ENCODE data around the gene SRPX2.

SRPX2 gene

GRCh38 chrX:100643212-100643611 is 787 bp upstream of the SRPX2 start:
- Histone ChIP-seq H3K9me3 (ENCODE audit: insufficient read depth, low read length, severe bottlenecking) (no peaks in the 10 kb centered on the region), H3K36me3 (ENCODE audit: insufficient read depth, low read length) (no peaks in the 10 kb centered on the region), H2AFZ (ENCODE audit: low read depth, low read length) (no peak overlapping the region), H3K27me3 (ENCODE audit: insufficient read depth, low read length, poor library complexity) (no peaks in the 10 kb centered on the region), H3K9ac (ENCODE audit: low read depth, low read length) (no peak overlapping the region), H3K79me2 (ENCODE audit: insufficient read depth, low read length) (no peaks in the 10 kb centered on the region), H3K4me1 (ENCODE audit: insufficient read depth, low read length) (no peaks in the 10 kb centered on the region), H3K27ac (ENCODE audit: low read length) (no peak overlapping the region), H3K4me3 (ENCODE audit: low read depth in 1 of 2, low read length in 2 of 2) (no peak overlapping the region), H3K4me2 (ENCODE audit: insufficient read depth, low read length) (no peak overlapping the region), H4K20me1 (ENCODE audit: insufficient read depth, low read length) (no peaks in the 10 kb centered on the region)
- no peak for TF ChIP-seq CTCF (IDR thresholded peaks at IDR 0.05; ENCODE audit: borderline replicate concordance, extremely low read depth, low read length, poor library complexity, severe bottlenecking)
- no peak for TF ChIP-seq EZH2 (IDR thresholded peaks at IDR 0.05; ENCODE audit: borderline replicate concordance, low read depth, low read length, severe bottlenecking)
- DNase-seq (no peak), ATAC-seq (ENCODE audit: insufficient read depth, low read depth) (no peak)

- Histone ChIP-seq H3K9ac (ENCODE audit: low read depth, low read length) (no peak overlapping the region), H3K79me2 (ENCODE audit: insufficient read depth, low read length) (no peaks in the 10 kb centered on the region), H3K36me3 (ENCODE audit: insufficient read depth, low read length) (no peaks in the 10 kb centered on the region), H3K4me1 (ENCODE audit: insufficient read depth, low read length) (no peaks in the 10 kb centered on the region), H2AFZ (ENCODE audit: low read depth, low read length) (no peak overlapping the region), H3K9me3 (ENCODE audit: insufficient read depth, low read length, severe bottlenecking) (no peaks in the 10 kb centered on the region), H3K27me3 (ENCODE audit: insufficient read depth, low read length, poor library complexity) (no peaks in the 10 kb centered on the region), H4K20me1 (ENCODE audit: insufficient read depth, low read length) (no peaks in the 10 kb centered on the region), H3K4me3 (ENCODE audit: low read depth in 1 of 2, low read length in 2 of 2) (no peak overlapping the region), H3K4me2 (ENCODE audit: insufficient read depth, low read length) (no peak overlapping the region), H3K27ac (ENCODE audit: low read length) (no peak overlapping the region)
- DNase-seq: no peak
- ATAC-seq (ENCODE audit: insufficient read depth, low read depth): no peak
- TF ChIP-seq CTCF (IDR thresholded peaks at IDR 0.05; ENCODE audit: borderline replicate concordance, extremely low read depth, low read length, poor library complexity, severe bottlenecking) (no peak), EZH2 (IDR thresholded peaks at IDR 0.05; ENCODE audit: borderline replicate concordance, low read depth, low read length, severe bottlenecking) (no peak)
Measured at GRCh38 chrX:100645106-100645505, 1.1 kb downstream of the SRPX2 start.

- Histone ChIP-seq H3K9ac (ENCODE audit: low read depth, low read length) (no peak overlapping the region), H3K79me2 (ENCODE audit: insufficient read depth, low read length) (no peaks in the 10 kb centered on the region), H2AFZ (ENCODE audit: low read depth, low read length) (no peak overlapping the region), H4K20me1 (ENCODE audit: insufficient read depth, low read length) (no peaks in the 10 kb centered on the region), H3K4me3 (ENCODE audit: low read depth in 1 of 2, low read length in 2 of 2) (no peak overlapping the region), H3K36me3 (ENCODE audit: insufficient read depth, low read length) (no peaks in the 10 kb centered on the region), H3K27ac (ENCODE audit: low read length) (no peak overlapping the region), H3K4me2 (ENCODE audit: insufficient read depth, low read length) (no peak overlapping the region), H3K4me1 (ENCODE audit: insufficient read depth, low read length) (no peaks in the 10 kb centered on the region), H3K9me3 (ENCODE audit: insufficient read depth, low read length, severe bottlenecking) (no peaks in the 10 kb centered on the region), H3K27me3 (ENCODE audit: insufficient read depth, low read length, poor library complexity) (no peaks in the 10 kb centered on the region)
- TF ChIP-seq EZH2 (IDR thresholded peaks at IDR 0.05; ENCODE audit: borderline replicate concordance, low read depth, low read length, severe bottlenecking) (no peak), CTCF (IDR thresholded peaks at IDR 0.05; ENCODE audit: borderline replicate concordance, extremely low read depth, low read length, poor library complexity, severe bottlenecking) (no peak)
- no peak for ATAC-seq (ENCODE audit: insufficient read depth, low read depth)
- DNase-seq: no peak
Measured at GRCh38 chrX:100647095-100647494, 3.1 kb downstream of the SRPX2 start.

- Histone ChIP-seq H4K20me1 (ENCODE audit: insufficient read depth, low read length) (no peaks in the 10 kb centered on the region), H3K9ac (ENCODE audit: low read depth, low read length) (no peak overlapping the region), H3K27me3 (ENCODE audit: insufficient read depth, low read length, poor library complexity) (no peaks in the 10 kb centered on the region), H3K4me3 (ENCODE audit: low read depth in 1 of 2, low read length in 2 of 2) (no peak overlapping the region), H2AFZ (ENCODE audit: low read depth, low read length) (no peak overlapping the region), H3K4me2 (ENCODE audit: insufficient read depth, low read length) (no peak overlapping the region), H3K36me3 (ENCODE audit: insufficient read depth, low read length) (no peaks in the 10 kb centered on the region), H3K4me1 (ENCODE audit: insufficient read depth, low read length) (no peaks in the 10 kb centered on the region), H3K27ac (ENCODE audit: low read length) (no peak overlapping the region), H3K79me2 (ENCODE audit: insufficient read depth, low read length) (no peaks in the 10 kb centered on the region), H3K9me3 (ENCODE audit: insufficient read depth, low read length, severe bottlenecking) (no peaks in the 10 kb centered on the region)
- TF ChIP-seq EZH2 (IDR thresholded peaks at IDR 0.05; ENCODE audit: borderline replicate concordance, low read depth, low read length, severe bottlenecking): no peak
- no peak for TF ChIP-seq CTCF (IDR thresholded peaks at IDR 0.05; ENCODE audit: borderline replicate concordance, extremely low read depth, low read length, poor library complexity, severe bottlenecking)
- no peak for ATAC-seq (ENCODE audit: insufficient read depth, low read depth)
- DNase-seq: no peak
Measured at GRCh38 chrX:100647739-100648138, 3.7 kb downstream of the SRPX2 start.

All from DND-41 (cell line).